Esophagus muscularis mucosa (tissue), 4 donors: ENCODE data around the gene CYFIP2. TPM values are rescaled to one million over a fixed set of nuclear protein-coding genes. Genes with fewer than 3 reads are reported as not detected.

Source experiments
- DNase-seq: peaks from one replicate; pipeline ENCODE4 v3.0.0-alpha.2; 2017; ENCODE audit errors: extremely low spot score
- H3K27ac ChIP-seq, 4 donors: fragments of 200-600 bp; sonication (generic); replicated peaks in 1 of 4; 1 replicate in 3 of 4; 2 replicates in 1 of 4; pipeline ENCODE4 v1.5.1; 2016 to 2019; ENCODE audit warnings: mild to moderate bottlenecking in 1 of 4
- H3K27me3 ChIP-seq, 4 donors: fragments of 200-600 bp; sonication (generic); one replicate each; pipeline versions ENCODE4 v1.5.1 to v1.6.0; 2016 to 2019
- H3K36me3 ChIP-seq, 4 donors: fragments of 200-600 bp; sonication (generic); one replicate each; pipeline ENCODE4 v1.5.1; 2016 to 2019
- H3K4me1 ChIP-seq, 4 donors: fragments of 200-600 bp; sonication (generic); one replicate each; pipeline ENCODE4 v1.5.1; 2016 to 2019
- H3K4me3 ChIP-seq, 4 donors: fragments of 200-600 bp; sonication (generic); 1 replicate in 2 of 4; 2 replicates in 2 of 4; pipeline ENCODE4 v1.5.1; 2016 to 2019; ENCODE audit warnings: mild to moderate bottlenecking in 4 of 4, moderate library complexity in 1 of 4
- H3K9me3 ChIP-seq, 4 donors: fragments of 200-600 bp; sonication (generic); 1 replicate in 3 of 4; 2 replicates in 1 of 4; pipeline ENCODE4 v1.5.1; 2016 to 2019
- CTCF ChIP-seq, 3 experiments: fragments of 200-600 bp in 2 of 3; fragments of 450-650 bp in 1 of 3; sonication (generic) in 2 of 3; IDR thresholded peaks; one replicate each; pipeline ENCODE4 v1.5.1; 2017 to 2019; ENCODE audit warnings: antibody characterized with exemption in 3 of 3, mild to moderate bottlenecking in 2 of 3, moderate library complexity in 1 of 3
- EP300 ChIP-seq: sonication (generic); formaldehyde crosslinking; IDR thresholded peaks from one replicate; pipeline ENCODE4 v1.6.1; 2017; ENCODE audit warnings: antibody characterized with exemption
- POLR2A ChIP-seq: fragments of 450-650 bp; IDR thresholded peaks from one replicate; pipeline ENCODE4 v1.6.1; 2017; ENCODE audit warnings: antibody characterized with exemption, moderate library complexity, mild to moderate bottlenecking, low read depth
- POLR2AphosphoS5 ChIP-seq, 2 donors: sonication (generic); formaldehyde crosslinking; IDR thresholded peaks; one replicate each; pipeline ENCODE4 v1.6.1; 2017; ENCODE audit warnings: antibody characterized with exemption in 2 of 2
- WGBS: methylation state at CpG from one replicate; pipeline ENCODE4 v1.1.5; 2018; 5-methylcytosine and 5-hydroxymethylcytosine counted together
- intact Hi-C: fragments of 100-400 bp; cut with DNase I; formaldehyde crosslinking; loops from one replicate; pipeline ENCODE4 v1.15.1; 2023
- total RNA-seq, 4 donors: library from RNA; depleted of rRNA; stranded (reverse); fragments of >200 nt; gene quantifications; one replicate each; pipeline versions ENCODE4 v1.1.0 to v1.2.1, GENCODE V29; 2016

Gene CYFIP2
- total RNA-seq, 4 donors from 2014 or later: 12.6 to 24.9 (median 14.6) TPM

GRCh38 chr5:157306081-157306480 lies 40.2 kb downstream of the CYFIP2 start:
- WGBS: 86% methylated on average over 4 of the region's 4 CpGs
- DNase-seq: no peak
- Histone ChIP-seq H3K4me1 (peaks cover 0 to 4% (median 0%) of the 10 kb centered on the region in 4 donors), H3K4me3 (no peak overlapping the region), H3K27ac (no peak overlapping the region), H3K36me3 (peaks cover 0 to 10% (median under 1%) of the 10 kb centered on the region in 4 donors), H3K9me3 (no peaks in the 10 kb centered on the region), H3K27me3 (no peaks in the 10 kb centered on the region)
- intact Hi-C loops: no loop called here
- no peak for TF ChIP-seq EP300
- no peak for TF ChIP-seq POLR2AphosphoS5 (IDR thresholded peaks at IDR 0.05)
- TF ChIP-seq CTCF (IDR thresholded peaks at IDR 0.05): no peak
- TF ChIP-seq POLR2A: no peak

- no peak for DNase-seq
- Histone ChIP-seq H3K9me3 (no peaks in the 10 kb centered on the region), H3K27ac (no peak overlapping the region), H3K4me3 (no peak overlapping the region), H3K36me3 (peaks cover 0 to 6% (median 0%) of the 10 kb centered on the region in 4 donors), H3K27me3 (no peaks in the 10 kb centered on the region), H3K4me1 (peaks cover 0 to 4% (median 0%) of the 10 kb centered on the region in 4 donors)
- TF ChIP-seq CTCF (IDR thresholded peaks at IDR 0.05): no peak
- no peak for TF ChIP-seq POLR2AphosphoS5 (IDR thresholded peaks at IDR 0.05)
- TF ChIP-seq POLR2A: no peak
- no peak for TF ChIP-seq EP300
- WGBS: 79% methylated on average over 10 of the region's 10 CpGs
- intact Hi-C loops: no loop called here
Observed at GRCh38 chr5:157306692-157307471, 41.0 kb downstream of the CYFIP2 start.

- Histone ChIP-seq H3K27me3 (no peaks in the 10 kb centered on the region), H3K9me3 (no peaks in the 10 kb centered on the region), H3K27ac (no peak overlapping the region), H3K36me3 (peaks cover 0 to 6% (median 0%) of the 10 kb centered on the region in 4 donors), H3K4me3 (no peak overlapping the region), H3K4me1 (peaks cover 0 to 2% (median 0%) of the 10 kb centered on the region in 4 donors)
- no peak for DNase-seq
- 78% methylated on average over 6 of the region's 8 CpGs for WGBS
- TF ChIP-seq POLR2A (no peak), EP300 (no peak), POLR2AphosphoS5 (IDR thresholded peaks at IDR 0.05) (no peak), CTCF (IDR thresholded peaks at IDR 0.05) (no peak)
- intact Hi-C loops: no loop called here
Observed at GRCh38 chr5:157308836-157309465, 43.0 kb downstream of the CYFIP2 start.

GRCh38 chr5:157309796-157310195 lies 43.9 kb downstream of the CYFIP2 start:
- intact Hi-C loops: no loop called here
- Histone ChIP-seq H3K4me3 (no peak overlapping the region), H3K4me1 (no peaks in the 10 kb centered on the region), H3K36me3 (peaks cover 0 to 8% (median 0%) of the 10 kb centered on the region in 4 donors), H3K27me3 (no peaks in the 10 kb centered on the region), H3K27ac (no peak overlapping the region), H3K9me3 (no peaks in the 10 kb centered on the region)
- no peak for DNase-seq
- WGBS: 80% methylated on average over 9 of the region's 14 CpGs
- TF ChIP-seq POLR2A: no peak

GRCh38 chr5:157311595-157311994 lies 45.7 kb downstream of the CYFIP2 start:
- no peaks in the 10 kb centered on the region for H3K9me3 ChIP-seq
- intact Hi-C loops: no loop called here
- 88% methylated on average over 3 of the region's 11 CpGs for WGBS
- H3K27me3 ChIP-seq: no peaks in the 10 kb centered on the region
- TF ChIP-seq POLR2AphosphoS5 (IDR thresholded peaks at IDR 0.05): no peak
- TF ChIP-seq POLR2A: no peak
- no peak for TF ChIP-seq CTCF (IDR thresholded peaks at IDR 0.05)
- no peak for TF ChIP-seq EP300
- no peak overlapping the region for H3K27ac ChIP-seq
- H3K4me1 ChIP-seq: no peaks in the 10 kb centered on the region
- no peak for DNase-seq
- no peak overlapping the region for H3K4me3 ChIP-seq
- H3K36me3 ChIP-seq: peaks cover 0 to 17% (median 0%) of the 10 kb centered on the region in 4 donors
